MCF 10A (cell line): ENCODE data around the gene MINK1. TPM values are rescaled to one million over a fixed set of nuclear protein-coding genes. Genes with fewer than 3 reads are reported as not detected.

Source experiments
- BruUV-seq: library from RNA; stranded (reverse); fragments of 400-500 nt; replicated peaks from 2 replicates; lab custom pipeline; 2021; lab: Mats Ljungman, UMichigan
- CTCF ChIA-PET: fragments of 300-600 bp; sonication (Branson Sonifier 250); formaldehyde crosslinking; extraction: SDS; loops from one replicate; lab custom pipeline; 2021; ENCODE audit warnings: antibody characterized with exemption, inconsistent platforms; lab: Yijun Ruan, JAX
- POLR2A ChIA-PET: fragments of 300-600, 350-650 bp; sonication (Branson Sonifier 250); formaldehyde crosslinking; extraction: SDS; loops from one replicate; lab custom pipeline; 2020; ENCODE audit warnings: antibody characterized with exemption, inconsistent platforms; lab: Yijun Ruan, JAX
- DNase-seq: peaks from one replicate; pipeline ENCODE4 v3.0.0-alpha.2; 2018; ENCODE audit not compliant: unreplicated experiment
- H3K27ac Mint-ChIP-seq: one replicate; pipeline ENCODE4 v1.8.0; 2022; ENCODE audit warnings: mild to moderate bottlenecking, low read depth, mixed read lengths; ENCODE audit not compliant: unreplicated experiment
- H3K27me3 Mint-ChIP-seq: one replicate; pipeline ENCODE4 v1.8.0; 2022; ENCODE audit warnings: mixed read lengths; ENCODE audit not compliant: insufficient read depth, unreplicated experiment
- H3K36me3 Mint-ChIP-seq: one replicate; pipeline ENCODE4 v1.8.0; 2022; ENCODE audit warnings: mild to moderate bottlenecking, moderate library complexity, mixed read lengths; ENCODE audit not compliant: insufficient read depth, unreplicated experiment
- H3K4me1 Mint-ChIP-seq: one replicate; pipeline ENCODE4 v1.8.0; 2022; ENCODE audit warnings: mixed read lengths; ENCODE audit not compliant: insufficient read depth, unreplicated experiment
- H3K4me3 Mint-ChIP-seq: one replicate; pipeline ENCODE4 v1.8.0; 2022; ENCODE audit warnings: mild to moderate bottlenecking, moderate library complexity, mixed read lengths; ENCODE audit not compliant: unreplicated experiment
- H3K9me3 Mint-ChIP-seq: one replicate; pipeline ENCODE4 v1.8.0; 2022; ENCODE audit warnings: mixed read lengths; ENCODE audit not compliant: unreplicated experiment
- CTCF ChIP-seq: fragments of 200-600 bp; IDR thresholded peaks from one replicate; pipeline ENCODE4 v1.8.0; 2022; ENCODE audit warnings: antibody characterized with exemption, mild to moderate bottlenecking; ENCODE audit not compliant: unreplicated experiment
- intact Hi-C: fragments of 100-400 bp; cut with micrococcal nuclease; formaldehyde crosslinking; loops from 2 replicates; pipeline ENCODE4 v1.14.1; 2022
- total RNA-seq: library from RNA; stranded (reverse); gene quantifications from 2 replicates; pipeline ENCODE4 v1.2.3, GENCODE V29; 2022

MINK1 gene
- total RNA-seq, 1 experiment from 2014 or later = 124 TPM

DNA sequence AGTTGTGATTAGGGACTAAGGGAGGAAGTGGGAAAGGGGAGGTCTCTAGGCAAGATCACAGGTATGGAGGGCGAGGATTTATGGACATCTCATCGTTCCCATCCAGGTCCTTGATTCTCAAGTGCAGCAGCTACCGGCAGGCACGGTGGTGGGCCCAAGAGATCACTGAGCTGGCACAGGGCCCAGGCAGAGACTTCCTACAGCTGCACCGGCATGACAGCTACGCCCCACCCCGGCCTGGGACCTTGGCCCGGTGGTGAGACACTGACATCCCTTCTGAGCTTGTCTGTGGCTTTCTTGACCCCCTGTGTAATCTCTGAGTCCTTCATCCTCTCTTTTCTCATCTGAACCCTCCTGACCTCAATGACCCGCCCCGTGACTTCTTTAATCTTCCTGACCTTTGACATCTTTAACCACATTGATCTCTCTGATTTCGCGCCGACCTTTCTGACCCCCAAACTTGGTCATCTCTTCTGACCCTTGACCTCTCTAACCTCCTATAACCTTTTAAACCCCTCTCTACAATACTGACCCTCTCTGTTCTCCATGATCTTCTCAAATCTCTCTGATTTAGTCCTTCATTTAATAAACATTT, 22.3 kb upstream of the MINK1 start:
- H3K27ac Mint-ChIP-seq = no peak overlapping the region
- H3K4me1 Mint-ChIP-seq = peaks cover 17% of the 10 kb centered on the region
- TF ChIP-seq CTCF = no peak
- DNase-seq = no peak
- H3K4me3 Mint-ChIP-seq = no peak overlapping the region
- H3K36me3 Mint-ChIP-seq = peaks cover 54% of the 10 kb centered on the region
- intact Hi-C loops = no loop called here
- no peaks in the 10 kb centered on the region for H3K9me3 Mint-ChIP-seq
- CTCF ChIA-PET = no interaction called here
- POLR2A ChIA-PET = interaction anchor here (0.6 to 1.3 kb wide), 2 partner anchors 21 to 23 kb away, joined by 3 read pairs; no protein-coding TSS in a partner anchor
- no TSS peak for BruUV-seq
- no peaks in the 10 kb centered on the region for H3K27me3 Mint-ChIP-seq

DNA sequence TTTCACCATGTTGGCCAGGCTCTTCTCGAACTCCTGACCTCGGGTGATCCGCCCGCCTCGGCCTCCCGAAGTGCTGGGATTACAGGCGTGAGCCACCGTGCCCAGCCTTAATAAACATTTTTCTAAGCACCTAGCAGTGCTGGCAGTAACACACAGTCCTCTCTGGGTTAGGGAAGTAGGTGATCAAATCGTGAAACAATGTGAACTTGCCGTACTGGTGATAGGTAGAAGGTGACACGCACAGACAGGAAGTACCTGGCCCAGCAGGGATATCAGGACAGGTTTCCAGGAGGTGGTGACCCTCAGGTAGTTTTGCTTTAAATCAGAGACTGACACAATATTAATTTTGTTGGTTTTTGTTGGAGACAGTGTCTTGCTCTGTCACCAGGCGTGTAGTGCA, 21.7 kb upstream of the MINK1 start:
- no peaks in the 10 kb centered on the region for H3K27me3 Mint-ChIP-seq
- intact Hi-C loops = no loop called here
- TF ChIP-seq CTCF = no peak
- BruUV-seq = no TSS peak
- POLR2A ChIA-PET = interaction anchor here (0.7 to 1.3 kb wide), 2 partner anchors 15 to 23 kb away, joined by 3 read pairs; partner anchors contain the start of gene PSMB6
- H3K27ac Mint-ChIP-seq = no peak overlapping the region
- H3K4me3 Mint-ChIP-seq = no peak overlapping the region
- peaks cover 61% of the 10 kb centered on the region for H3K36me3 Mint-ChIP-seq
- no peak for DNase-seq
- H3K9me3 Mint-ChIP-seq = no peaks in the 10 kb centered on the region
- CTCF ChIA-PET = no interaction called here
- H3K4me1 Mint-ChIP-seq = peaks cover 17% of the 10 kb centered on the region

DNA sequence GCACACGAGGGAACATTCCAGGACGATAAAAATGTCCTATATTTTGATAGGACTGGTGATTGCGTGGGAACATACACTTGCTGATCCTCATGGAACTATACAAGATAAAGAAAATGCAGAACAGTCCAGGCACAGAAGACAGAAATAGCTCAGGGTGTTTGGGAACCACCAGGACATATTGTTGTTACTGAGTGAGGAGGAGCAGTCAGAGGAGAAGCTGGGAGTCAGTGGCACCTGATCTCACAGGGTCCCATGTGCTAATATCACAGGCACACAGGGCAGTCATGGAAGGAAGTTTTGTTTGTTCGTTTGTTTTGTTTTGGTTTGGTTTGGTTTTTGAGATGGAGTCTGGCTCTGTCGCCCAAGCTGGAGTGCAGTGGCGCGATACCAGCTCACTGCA, 20.4 kb upstream of the MINK1 start:
- no peak for DNase-seq
- intact Hi-C loops = no loop called here
- no peak overlapping the region for H3K4me3 Mint-ChIP-seq
- H3K36me3 Mint-ChIP-seq = peaks cover 70% of the 10 kb centered on the region
- no peaks in the 10 kb centered on the region for H3K9me3 Mint-ChIP-seq
- no TSS peak for BruUV-seq
- no peak for TF ChIP-seq CTCF
- ChIA-PET POLR2A (no interaction called here), CTCF (no interaction called here)
- peaks cover 15% of the 10 kb centered on the region for H3K4me1 Mint-ChIP-seq
- no peak overlapping the region for H3K27ac Mint-ChIP-seq
- no peaks in the 10 kb centered on the region for H3K27me3 Mint-ChIP-seq

GRCh38 chr17:4815043-4815675, 18.0 kb upstream of the MINK1 start:
- POLR2A ChIA-PET = no interaction called here
- TF ChIP-seq CTCF = no peak
- no peak for DNase-seq
- Mint-ChIP-seq H3K4me1 (no peaks in the 10 kb centered on the region), H3K9me3 (no peaks in the 10 kb centered on the region), H3K27ac (no peak overlapping the region), H3K36me3 (peaks cover 75% of the 10 kb centered on the region), H3K4me3 (no peak overlapping the region), H3K27me3 (no peaks in the 10 kb centered on the region)
- CTCF ChIA-PET = interaction anchor here (0.5 to 0.7 kb wide), 2 partner anchors 26 to 1321 kb away, joined by 3 read pairs; no protein-coding TSS in a partner anchor
- no TSS peak for BruUV-seq
- intact Hi-C loops = no loop called here
